K562 (cell line): ENCODE data around the gene SPIB. TPM values are rescaled to one million over a fixed set of nuclear protein-coding genes. Genes with fewer than 3 reads are reported as not detected.

Experiments
- ARHGAP35 ChIP-seq: fragments of 450-650 bp; IDR thresholded peaks from 2 replicates; pipeline ENCODE4 v1.6.1; 2018; ENCODE audit not compliant: partially characterized antibody
- BCOR ChIP-seq: fragments of 450-650 bp; IDR thresholded peaks from 2 replicates; pipeline ENCODE4 v1.6.1; 2016
- CBFB ChIP-seq: sonication (generic); formaldehyde crosslinking; IDR thresholded peaks from 2 replicates; pipeline ENCODE4 v1.4.0; 2020; ENCODE audit warnings: mild to moderate bottlenecking, missing genetic modification reagents
- GATAD2B ChIP-seq: fragments of 450-650 bp; IDR thresholded peaks from 2 replicates; pipeline ENCODE4 v1.6.1; 2017; ENCODE audit warnings: mild to moderate bottlenecking, borderline replicate concordance
- HLTF ChIP-seq: fragments of 450-650 bp; IDR thresholded peaks from 2 replicates; pipeline ENCODE4 v1.6.1; 2016
- ILK ChIP-seq: fragments of 450-650 bp; IDR thresholded peaks from 2 replicates; pipeline ENCODE4 v1.6.1; 2016; ENCODE audit warnings: missing genetic modification characterization, low read depth, mild to moderate bottlenecking, missing compliant biosample characterization, moderate library complexity, borderline replicate concordance
- KHSRP ChIP-seq: fragments of 450-650 bp; IDR thresholded peaks from 2 replicates; pipeline ENCODE4 v1.6.1; 2017
- NCOA4 ChIP-seq: fragments of 450-650 bp; IDR thresholded peaks from 2 replicates; pipeline ENCODE4 v1.6.1; 2018; ENCODE audit warnings: mild to moderate bottlenecking; ENCODE audit not compliant: partially characterized antibody
- NFIX ChIP-seq: fragments of 250-450 bp; sonication (Bioruptor Pico); IDR thresholded peaks from 2 replicates; pipeline ENCODE4 v1.4.0; 2020; ENCODE audit warnings: low read depth, mild to moderate bottlenecking, moderate library complexity
- PHF20 ChIP-seq: fragments of 450-650 bp; IDR thresholded peaks from 2 replicates; pipeline ENCODE4 v1.6.1; 2018; ENCODE audit not compliant: partially characterized antibody
- PML ChIP-seq: IDR thresholded peaks from 2 replicates; pipeline ENCODE4 v1.6.1; 2012; ENCODE audit warnings: low read length, inconsistent platforms
- RB1 ChIP-seq: fragments of 450-650 bp; IDR thresholded peaks from 2 replicates; pipeline ENCODE4 v1.6.1; 2017; ENCODE audit warnings: low read depth, mild to moderate bottlenecking
- RFX1 ChIP-seq: fragments of 450-650 bp; IDR thresholded peaks from 2 replicates; pipeline ENCODE4 v1.6.1; 2016; ENCODE audit warnings: mild to moderate bottlenecking, moderate library complexity
- SMAD2 ChIP-seq: fragments of 150-350 bp; IDR thresholded peaks from 2 replicates; pipeline ENCODE4 v1.6.1; 2014; ENCODE audit warnings: low read depth, mild to moderate bottlenecking, low read length
- SMARCA5 ChIP-seq: fragments of 450-650 bp; IDR thresholded peaks from 2 replicates; pipeline ENCODE4 v1.6.1; 2016
- TARDBP ChIP-seq: fragments of 450-650 bp; IDR thresholded peaks from 2 replicates; pipeline ENCODE4 v1.6.1; 2016
- TBL1XR1 ChIP-seq, 2 experiments: IDR thresholded peaks; 2 replicates each; pipeline ENCODE4 v1.6.1; 2012; ENCODE audit warnings: improper control_type of control experiment in 2 of 2, low read length in 2 of 2, mild to moderate bottlenecking in 1 of 2
- ZC3H4 ChIP-seq: sonication (generic); formaldehyde crosslinking; IDR thresholded peaks from 2 replicates; pipeline ENCODE4 v1.9.0; 2021; ENCODE audit warnings: missing genetic modification reagents, borderline replicate concordance
- ZNF165 ChIP-seq: fragments of 250-450 bp; sonication (Bioruptor Pico); IDR thresholded peaks from 2 replicates; pipeline ENCODE4 v1.4.0; 2020; ENCODE audit warnings: borderline replicate concordance
- ZNF174 ChIP-seq: fragments of 250-450 bp; sonication (Bioruptor Pico); IDR thresholded peaks from 2 replicates; pipeline ENCODE4 v1.4.0; 2020; ENCODE audit warnings: mild to moderate bottlenecking
- ZNF175 ChIP-seq: fragments of 200-800 bp; sonication (Bioruptor generic); IDR thresholded peaks from 2 replicates; pipeline ENCODE4 v1.6.1; 2016; ENCODE audit warnings: low read depth, mild to moderate bottlenecking, missing genetic modification characterization, missing compliant biosample characterization
- ZNF24 ChIP-seq: fragments of 450-650 bp; IDR thresholded peaks from 2 replicates; pipeline ENCODE4 v1.6.1; 2016
- ZNF764 ChIP-seq: fragments of 250-450 bp; sonication (Bioruptor Pico); IDR thresholded peaks from 2 replicates; pipeline ENCODE4 v1.4.0; 2020; ENCODE audit warnings: low read depth, mild to moderate bottlenecking, moderate library complexity
- polyA plus RNA-seq, 8 experiments: library from polyadenylated mRNA; depleted of rRNA in 4 of 8; stranded (reverse) in 5 of 8; unstranded in 3 of 8; fragments of >200 nt; fragmentation: Nextera tagmentation in 2 of 8; fragmentation: Illumina TruSeq in 1 of 8; extraction: Ambion mirVana in 2 of 8; extraction: Trizol in 1 of 8; gene quantifications; 2 replicates each; pipeline versions ENCODE4 v1.2.1 to v1.2.3, GENCODE V29; 2011 to 2014; ENCODE audit warnings: inconsistent platforms in 1 of 8, missing spikeins in 1 of 8
- total RNA-seq, 7 experiments: library from RNA; depleted of rRNA in 6 of 7; stranded (reverse); fragments of >200 nt in 6 of 7; fragmentation: Illumina TruSeq in 2 of 7; extraction: Trizol in 2 of 7; gene quantifications; 2 replicates each; pipeline versions ENCODE4 v1.2.1 to v1.2.3, GENCODE V29; 2011 to 2021; ENCODE audit warnings: low replicate concordance in 1 of 7
- TF ChIP-seq, protein P1 (sequence below), 2 experiments: fragments of 450-650 bp; IDR thresholded peaks; 2 replicates each; pipeline ENCODE4 v1.6.1; 2016
- TF ChIP-seq, protein P2 (sequence below): sonication (generic); formaldehyde crosslinking; IDR thresholded peaks from 2 replicates; pipeline ENCODE4 v1.8.0; 2022; ENCODE audit warnings: mild to moderate bottlenecking, missing genetic modification reagents
- TF ChIP-seq, protein P3 (sequence below): fragments of 450-650 bp; formaldehyde crosslinking; IDR thresholded peaks from 2 replicates; pipeline ENCODE4 v1.4.0; 2020; ENCODE audit warnings: mild to moderate bottlenecking
- TF ChIP-seq, protein P4 (sequence below): fragments of 250-450 bp; sonication (Bioruptor Pico); IDR thresholded peaks from 2 replicates; pipeline ENCODE4 v1.4.0; 2020

The SPIB gene
- total and polyA plus RNA-seq, 9 of the 15 experiments (the other 6 are each of a cell fraction or from before 2014, with no cell fraction given), result 0.06 to 1.0 (median 0.43) TPM; not detected in 1

DNA sequence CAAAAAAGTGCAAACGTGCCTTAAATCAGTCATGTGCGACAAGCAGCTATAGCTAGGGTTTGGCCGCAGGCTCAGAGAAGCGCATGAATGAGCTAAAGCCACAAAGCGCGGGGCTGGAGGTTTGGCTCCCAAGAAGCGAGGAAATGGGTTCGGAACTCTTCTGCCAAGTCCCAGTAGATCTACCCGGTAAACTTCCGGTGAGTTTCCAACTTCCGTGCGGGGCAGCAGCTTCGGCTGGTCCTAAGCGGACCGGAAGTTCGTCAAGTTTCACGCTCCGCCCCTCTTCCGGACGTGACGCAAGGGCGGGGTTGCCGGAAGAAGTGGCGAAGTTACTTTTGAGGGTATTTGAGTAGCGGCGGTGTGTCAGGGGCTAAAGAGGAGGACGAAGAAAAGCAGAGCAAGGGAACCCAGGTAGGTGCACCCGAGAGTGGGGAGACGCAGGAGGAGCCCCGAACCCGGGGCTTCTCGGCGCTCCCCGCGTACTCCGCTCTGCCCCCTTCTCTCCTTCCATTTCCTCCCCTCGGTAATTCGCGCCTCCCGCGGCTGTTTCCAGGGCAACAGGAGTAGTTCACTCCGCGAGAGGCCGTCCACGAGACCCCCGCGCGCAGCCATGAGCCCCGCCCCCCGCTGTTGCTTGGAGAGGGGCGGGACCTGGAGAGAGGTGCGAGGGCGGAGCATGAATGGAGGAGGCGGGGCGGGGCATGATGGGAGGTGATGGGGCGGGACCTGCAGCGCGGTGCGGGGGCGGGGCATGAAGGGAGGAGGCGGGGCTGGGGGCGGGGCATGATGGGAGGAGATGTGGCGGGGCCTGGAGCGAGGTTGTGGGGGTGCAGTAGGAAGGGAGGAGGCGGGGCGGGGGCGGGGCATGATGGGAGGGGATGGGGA lies 42.3 kb upstream of the SPIB start, which contains the start of gene NR1H2 (continued):
- TF ChIP-seq ARHGAP35 (no peak), NCOA4 (no peak), ZNF24 (peak; percentile 26; the same call in 1 of the 2 replicates), PML (peak; percentile 71), SMAD2 (no peak), PHF20 (peak; percentile 70), TARDBP (peak; percentile 91), ZC3H4 (peak; percentile 58; the same call in 1 of the 2 replicates), ZNF174 (CRISPR knock-in tag) (no peak), ZNF764 (CRISPR knock-in tag) (no peak), RFX1 (peak; percentile 90), NFIX (CRISPR knock-in tag) (no peak), ILK (no peak), BCOR (peak; percentile 78; the same call in 1 of the 2 replicates), RB1 (peak; percentile 96), SMARCA5 (no peak), GATAD2B (no peak), CBFB (no peak), TBL1XR1 (IDR thresholded peaks at IDR 0.05; ENCODE audit: low read length in 2 of 2) (peak in 1 of 2 experiments; percentile 83; a peak in 2 of 4 replicates), HLTF (no peak), ZNF175 (CRISPR knock-in tag) (0 out of 2 replicates have a peak, but pooled peaks have one; percentile 72), ZNF165 (CRISPR knock-in tag) (peak; percentile 86; the same call in 1 of the 2 replicates), KHSRP (no peak)
- TF ChIP-seq, protein P1, sequence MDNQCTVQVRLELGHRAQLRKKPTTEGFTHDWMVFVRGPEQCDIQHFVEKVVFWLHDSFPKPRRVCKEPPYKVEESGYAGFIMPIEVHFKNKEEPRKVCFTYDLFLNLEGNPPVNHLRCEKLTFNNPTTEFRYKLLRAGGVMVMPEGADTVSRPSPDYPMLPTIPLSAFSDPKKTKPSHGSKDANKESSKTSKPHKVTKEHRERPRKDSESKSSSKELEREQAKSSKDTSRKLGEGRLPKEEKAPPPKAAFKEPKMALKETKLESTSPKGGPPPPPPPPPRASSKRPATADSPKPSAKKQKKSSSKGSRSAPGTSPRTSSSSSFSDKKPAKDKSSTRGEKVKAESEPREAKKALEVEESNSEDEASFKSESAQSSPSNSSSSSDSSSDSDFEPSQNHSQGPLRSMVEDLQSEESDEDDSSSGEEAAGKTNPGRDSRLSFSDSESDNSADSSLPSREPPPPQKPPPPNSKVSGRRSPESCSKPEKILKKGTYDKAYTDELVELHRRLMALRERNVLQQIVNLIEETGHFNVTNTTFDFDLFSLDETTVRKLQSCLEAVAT (IDR thresholded peaks at IDR 0.05), result peak in 1 of 2 experiments; percentile 91; a peak in 2 of 4 replicates
- TF ChIP-seq, protein P2, sequence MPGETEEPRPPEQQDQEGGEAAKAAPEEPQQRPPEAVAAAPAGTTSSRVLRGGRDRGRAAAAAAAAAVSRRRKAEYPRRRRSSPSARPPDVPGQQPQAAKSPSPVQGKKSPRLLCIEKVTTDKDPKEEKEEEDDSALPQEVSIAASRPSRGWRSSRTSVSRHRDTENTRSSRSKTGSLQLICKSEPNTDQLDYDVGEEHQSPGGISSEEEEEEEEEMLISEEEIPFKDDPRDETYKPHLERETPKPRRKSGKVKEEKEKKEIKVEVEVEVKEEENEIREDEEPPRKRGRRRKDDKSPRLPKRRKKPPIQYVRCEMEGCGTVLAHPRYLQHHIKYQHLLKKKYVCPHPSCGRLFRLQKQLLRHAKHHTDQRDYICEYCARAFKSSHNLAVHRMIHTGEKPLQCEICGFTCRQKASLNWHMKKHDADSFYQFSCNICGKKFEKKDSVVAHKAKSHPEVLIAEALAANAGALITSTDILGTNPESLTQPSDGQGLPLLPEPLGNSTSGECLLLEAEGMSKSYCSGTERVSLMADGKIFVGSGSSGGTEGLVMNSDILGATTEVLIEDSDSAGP, result no peak
- TF ChIP-seq, protein P3, sequence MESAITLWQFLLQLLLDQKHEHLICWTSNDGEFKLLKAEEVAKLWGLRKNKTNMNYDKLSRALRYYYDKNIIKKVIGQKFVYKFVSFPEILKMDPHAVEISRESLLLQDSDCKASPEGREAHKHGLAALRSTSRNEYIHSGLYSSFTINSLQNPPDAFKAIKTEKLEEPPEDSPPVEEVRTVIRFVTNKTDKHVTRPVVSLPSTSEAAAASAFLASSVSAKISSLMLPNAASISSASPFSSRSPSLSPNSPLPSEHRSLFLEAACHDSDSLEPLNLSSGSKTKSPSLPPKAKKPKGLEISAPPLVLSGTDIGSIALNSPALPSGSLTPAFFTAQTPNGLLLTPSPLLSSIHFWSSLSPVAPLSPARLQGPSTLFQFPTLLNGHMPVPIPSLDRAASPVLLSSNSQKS (CRISPR knock-in tag), result no peak
- TF ChIP-seq, protein P4, sequence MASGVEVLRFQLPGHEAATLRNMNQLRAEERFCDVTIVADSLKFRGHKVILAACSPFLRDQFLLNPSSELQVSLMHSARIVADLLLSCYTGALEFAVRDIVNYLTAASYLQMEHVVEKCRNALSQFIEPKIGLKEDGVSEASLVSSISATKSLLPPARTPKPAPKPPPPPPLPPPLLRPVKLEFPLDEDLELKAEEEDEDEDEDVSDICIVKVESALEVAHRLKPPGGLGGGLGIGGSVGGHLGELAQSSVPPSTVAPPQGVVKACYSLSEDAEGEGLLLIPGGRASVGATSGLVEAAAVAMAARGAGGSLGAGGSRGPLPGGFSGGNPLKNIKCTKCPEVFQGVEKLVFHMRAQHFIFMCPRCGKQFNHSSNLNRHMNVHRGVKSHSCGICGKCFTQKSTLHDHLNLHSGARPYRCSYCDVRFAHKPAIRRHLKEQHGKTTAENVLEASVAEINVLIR, result peak; percentile 92
